Gastrocnemius medialis (tissue), 4 donors: Measurements from ENCODE around the gene MMEL1.

ENCODE experiments used
- POLR2A ChIP-seq, 2 donors: fragments of 450-650 bp; IDR thresholded peaks; one replicate each; pipeline ENCODE4 v1.6.1; 2017; ENCODE audit warnings: antibody characterized with exemption in 2 of 2, mild to moderate bottlenecking in 2 of 2, moderate library complexity in 2 of 2
- TF ChIP-seq, protein P1 (sequence below), 5 experiments: fragments of 450-650 bp in 3 of 5; fragments of 200-600 bp in 2 of 5; sonication (generic) in 2 of 5; IDR thresholded peaks in 4 of 5; conservative IDR thresholded peaks in 1 of 5; 1 replicate in 4 of 5; 2 replicates in 1 of 5; pipeline ENCODE4 v1.5.1; 2016 to 2019; ENCODE audit warnings: antibody characterized with exemption in 5 of 5, mild to moderate bottlenecking in 3 of 5, moderate library complexity in 3 of 5

DNA sequence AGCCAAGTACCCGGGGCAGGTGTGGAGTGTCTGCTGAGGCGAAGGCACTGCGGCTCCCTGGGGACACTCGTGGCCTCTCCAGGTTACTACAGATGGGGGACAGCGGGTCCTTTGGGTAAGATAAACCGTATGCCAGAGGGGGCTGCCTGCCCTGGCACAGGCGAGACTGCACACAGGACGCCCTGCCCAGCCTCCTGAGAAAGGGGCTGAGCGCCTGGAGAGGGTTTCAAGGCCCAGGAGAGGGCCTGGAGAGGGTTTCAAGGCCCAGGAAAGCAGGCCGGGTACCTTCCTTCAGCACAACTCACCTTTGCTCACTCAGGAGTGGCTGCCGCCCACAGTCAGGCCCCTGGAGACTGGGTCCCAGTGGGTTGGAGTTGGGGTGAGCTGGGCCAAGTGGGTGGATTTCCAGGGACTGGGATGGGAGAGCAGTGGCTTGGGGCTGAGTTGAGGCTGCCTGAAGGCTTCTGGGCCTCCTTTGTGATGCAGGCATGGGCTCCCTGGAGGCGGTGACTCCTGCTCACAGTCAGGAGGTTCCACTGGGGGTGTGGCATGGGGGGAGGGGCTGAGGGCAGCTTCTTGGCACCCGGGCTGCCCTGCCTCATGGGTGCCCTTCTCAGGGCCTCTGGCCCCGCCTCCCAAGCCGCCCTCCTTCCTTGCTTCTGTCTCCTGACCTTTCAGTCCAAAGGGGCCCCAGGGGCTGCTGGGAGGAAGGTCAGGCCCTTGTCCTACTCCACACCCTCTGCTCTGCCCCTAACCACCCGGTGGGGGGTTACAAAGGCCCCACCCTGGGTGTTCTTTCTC, at the start of gene MMEL1:
- TF ChIP-seq, protein P1, sequence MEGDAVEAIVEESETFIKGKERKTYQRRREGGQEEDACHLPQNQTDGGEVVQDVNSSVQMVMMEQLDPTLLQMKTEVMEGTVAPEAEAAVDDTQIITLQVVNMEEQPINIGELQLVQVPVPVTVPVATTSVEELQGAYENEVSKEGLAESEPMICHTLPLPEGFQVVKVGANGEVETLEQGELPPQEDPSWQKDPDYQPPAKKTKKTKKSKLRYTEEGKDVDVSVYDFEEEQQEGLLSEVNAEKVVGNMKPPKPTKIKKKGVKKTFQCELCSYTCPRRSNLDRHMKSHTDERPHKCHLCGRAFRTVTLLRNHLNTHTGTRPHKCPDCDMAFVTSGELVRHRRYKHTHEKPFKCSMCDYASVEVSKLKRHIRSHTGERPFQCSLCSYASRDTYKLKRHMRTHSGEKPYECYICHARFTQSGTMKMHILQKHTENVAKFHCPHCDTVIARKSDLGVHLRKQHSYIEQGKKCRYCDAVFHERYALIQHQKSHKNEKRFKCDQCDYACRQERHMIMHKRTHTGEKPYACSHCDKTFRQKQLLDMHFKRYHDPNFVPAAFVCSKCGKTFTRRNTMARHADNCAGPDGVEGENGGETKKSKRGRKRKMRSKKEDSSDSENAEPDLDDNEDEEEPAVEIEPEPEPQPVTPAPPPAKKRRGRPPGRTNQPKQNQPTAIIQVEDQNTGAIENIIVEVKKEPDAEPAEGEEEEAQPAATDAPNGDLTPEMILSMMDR (IDR thresholded peaks at IDR 0.05 in 4 of 5, conservative IDR thresholded peaks at IDR 0.05 in 1 of 5): no peak
- no peak for TF ChIP-seq POLR2A (IDR thresholded peaks at IDR 0.05)
